Measurements from ENCODE around the gene KDM5B.

DNA sequence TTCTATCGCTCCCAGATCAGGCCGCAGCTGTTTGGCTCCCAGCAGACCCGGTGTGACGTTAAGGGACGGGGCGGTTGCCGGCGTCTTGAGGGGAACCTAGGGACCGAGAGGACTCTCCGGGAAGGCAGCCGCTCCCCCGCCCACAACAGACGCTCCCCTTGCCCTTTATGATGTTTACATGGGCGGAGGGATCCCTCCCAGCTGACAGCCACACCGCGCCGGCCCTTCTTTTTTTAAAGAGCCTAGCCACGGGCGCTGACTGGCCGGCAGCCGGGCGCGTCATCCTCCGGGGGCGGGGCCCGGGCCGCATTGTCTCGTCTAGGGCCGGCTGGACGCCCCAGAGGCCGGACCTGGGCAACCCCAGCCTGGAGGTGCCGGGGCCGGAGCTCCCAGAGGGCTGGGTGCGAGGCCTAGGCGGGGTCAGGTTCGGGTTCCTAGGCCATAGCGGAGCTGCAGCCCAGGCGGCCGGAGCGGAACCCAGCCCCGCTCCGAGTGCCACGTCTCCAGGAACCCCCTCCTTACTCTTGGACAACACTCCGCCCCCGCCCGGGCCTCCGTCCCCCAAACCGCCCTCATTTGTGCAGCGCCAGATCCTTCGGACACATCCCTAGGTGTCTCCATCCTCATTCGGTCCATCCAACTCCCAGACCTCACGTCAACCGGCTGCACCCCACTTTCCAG, 2.5 kb upstream of the KDM5B start, which contains the start of gene PCAT6:
- TF ChIP-seq, protein P1, sequence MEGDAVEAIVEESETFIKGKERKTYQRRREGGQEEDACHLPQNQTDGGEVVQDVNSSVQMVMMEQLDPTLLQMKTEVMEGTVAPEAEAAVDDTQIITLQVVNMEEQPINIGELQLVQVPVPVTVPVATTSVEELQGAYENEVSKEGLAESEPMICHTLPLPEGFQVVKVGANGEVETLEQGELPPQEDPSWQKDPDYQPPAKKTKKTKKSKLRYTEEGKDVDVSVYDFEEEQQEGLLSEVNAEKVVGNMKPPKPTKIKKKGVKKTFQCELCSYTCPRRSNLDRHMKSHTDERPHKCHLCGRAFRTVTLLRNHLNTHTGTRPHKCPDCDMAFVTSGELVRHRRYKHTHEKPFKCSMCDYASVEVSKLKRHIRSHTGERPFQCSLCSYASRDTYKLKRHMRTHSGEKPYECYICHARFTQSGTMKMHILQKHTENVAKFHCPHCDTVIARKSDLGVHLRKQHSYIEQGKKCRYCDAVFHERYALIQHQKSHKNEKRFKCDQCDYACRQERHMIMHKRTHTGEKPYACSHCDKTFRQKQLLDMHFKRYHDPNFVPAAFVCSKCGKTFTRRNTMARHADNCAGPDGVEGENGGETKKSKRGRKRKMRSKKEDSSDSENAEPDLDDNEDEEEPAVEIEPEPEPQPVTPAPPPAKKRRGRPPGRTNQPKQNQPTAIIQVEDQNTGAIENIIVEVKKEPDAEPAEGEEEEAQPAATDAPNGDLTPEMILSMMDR (IDR thresholded peaks at IDR 0.05) = no peak
- peak; percentile 87 to 93 for TF ChIP-seq POLR2A (IDR thresholded peaks at IDR 0.05)
